Frontal cortex (tissue), 4 donors: ENCODE results near the gene NEK11. TPM values are rescaled to one million over a fixed set of nuclear protein-coding genes. Genes with fewer than 3 reads are reported as not detected.

Source experiments
- DNase-seq, 2 donors: peaks; one replicate each; pipeline ENCODE4 v3.0.0; 2012; ENCODE audit warnings: low spot score in 2 of 2
- FAIRE-seq: peaks from 2 replicates; lab custom pipeline; 2012; peaks lifted over from hg19 to GRCh38; lab: Jason Lieb, UNC
- total RNA-seq: library from RNA; depleted of rRNA; stranded (reverse); fragments of >200 nt; gene quantifications from one replicate; pipeline ENCODE4 v1.2.3, GENCODE V29; 2014
- donor health status: control.
- donor health status: control.
- donor health status: control.

Gene NEK11
- total RNA-seq, 1 donor from 2014 or later: 28.1 TPM

DNA sequence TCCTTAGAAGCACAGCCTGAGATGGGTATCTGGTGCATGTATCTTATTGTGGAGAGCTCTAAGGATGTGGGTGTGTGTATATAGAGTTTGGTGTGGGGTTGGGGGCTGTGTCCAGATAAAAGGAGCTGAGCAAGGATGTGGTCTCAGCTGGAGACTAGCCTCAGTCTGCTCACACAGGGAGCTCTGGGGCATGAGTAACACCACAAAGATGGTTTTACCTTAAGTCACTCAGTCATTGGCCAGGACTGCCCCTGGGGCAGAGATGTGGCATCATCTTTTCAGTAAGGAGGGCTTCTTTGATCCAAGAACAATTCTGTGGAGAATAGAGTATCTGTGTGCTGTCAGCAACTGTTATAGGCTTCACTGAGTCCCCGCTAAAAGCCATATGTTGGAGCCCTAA is 191.5 kb downstream of the NEK11 start:
- DNase-seq (no peak), FAIRE-seq (no peak)

GRCh38 chr3:131221731-131222130 is 195.1 kb downstream of the NEK11 start:
- FAIRE-seq: no peak
- no peak for DNase-seq

GRCh38 chr3:131222599-131222998 is 195.9 kb downstream of the NEK11 start:
- DNase-seq (no peak), FAIRE-seq (no peak)

DNA sequence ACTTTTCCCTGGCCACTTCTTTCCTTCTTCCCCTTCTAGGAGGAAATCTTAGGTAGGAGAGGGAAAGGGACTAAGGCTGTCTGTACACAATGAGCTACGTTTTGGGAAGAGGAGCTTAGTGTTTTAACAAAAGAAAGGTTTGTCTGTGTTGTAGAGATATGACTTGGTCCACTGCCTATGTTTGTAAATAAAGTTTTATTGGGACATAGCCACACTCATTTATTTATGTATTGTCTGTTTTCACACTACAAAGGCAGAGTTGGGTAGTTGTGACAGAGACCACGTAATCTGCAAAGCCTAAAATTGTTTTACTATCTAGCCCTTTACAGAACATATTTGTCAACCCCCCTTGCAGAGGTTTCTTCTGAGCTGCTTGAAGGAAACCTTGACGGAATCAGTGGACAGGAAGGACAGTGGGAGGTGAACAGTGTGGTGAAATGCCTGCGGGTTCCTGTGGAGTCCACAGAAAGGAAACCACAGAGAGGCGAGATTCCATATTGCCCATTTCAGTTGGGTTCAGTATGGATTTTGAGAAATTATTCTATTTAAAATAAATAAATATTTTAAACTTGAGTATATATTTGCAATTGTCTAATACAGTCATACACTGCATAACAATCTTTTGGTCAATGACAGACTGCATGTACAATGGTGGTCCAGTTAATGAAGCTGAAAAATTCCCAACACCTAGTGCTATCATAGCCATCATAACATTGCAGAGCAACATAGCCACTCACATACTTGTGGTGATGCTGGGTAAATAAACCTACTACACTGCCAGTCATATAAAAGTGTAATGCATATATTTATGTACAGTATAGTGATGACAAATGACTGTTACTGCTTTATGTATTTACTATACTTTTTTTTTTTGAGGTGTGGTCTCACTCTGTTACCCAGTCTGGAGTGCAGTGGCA is 197.0 kb downstream of the NEK11 start:
- FAIRE-seq (no peak), DNase-seq (no peak)

GRCh38 chr3:131224886-131225550 is 198.3 kb downstream of the NEK11 start:
- no peak for DNase-seq
- no peak for FAIRE-seq

GRCh38 chr3:131228522-131228921 is 201.8 kb downstream of the NEK11 start:
- FAIRE-seq: no peak
- DNase-seq: no peak

DNA sequence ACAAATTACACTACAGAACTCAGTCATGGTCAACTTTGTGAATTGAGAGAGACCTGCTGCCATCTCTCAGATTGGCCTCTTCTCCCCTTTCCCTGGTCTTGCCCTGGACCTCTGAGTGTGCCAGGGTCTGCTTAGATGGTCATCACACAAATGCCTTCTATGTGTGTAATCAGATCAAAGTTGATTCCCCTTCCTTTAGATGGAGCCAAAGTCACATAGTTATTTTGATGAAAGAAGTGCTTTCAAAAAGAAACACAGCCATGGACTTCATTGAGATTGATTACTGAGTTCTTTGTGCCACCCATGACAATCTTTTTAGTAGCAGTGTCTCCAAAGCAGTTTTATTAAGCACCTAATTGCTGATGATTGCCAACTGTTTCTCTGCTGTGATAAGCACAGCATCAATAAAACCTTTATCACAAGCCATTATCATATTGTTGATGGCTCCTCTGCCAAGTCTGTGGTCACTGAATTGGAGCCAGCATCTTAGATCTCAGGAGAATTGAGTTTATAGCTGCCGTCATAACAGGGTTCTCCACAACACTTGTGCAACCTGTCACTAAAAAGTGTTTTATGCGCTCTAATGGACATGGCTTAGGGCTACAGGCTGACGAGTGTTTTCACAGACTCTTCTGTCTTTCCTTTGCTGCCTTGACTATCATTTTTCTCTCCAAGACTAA is 205.2 kb downstream of the NEK11 start:
- FAIRE-seq (no peak), DNase-seq (no peak)

DNA sequence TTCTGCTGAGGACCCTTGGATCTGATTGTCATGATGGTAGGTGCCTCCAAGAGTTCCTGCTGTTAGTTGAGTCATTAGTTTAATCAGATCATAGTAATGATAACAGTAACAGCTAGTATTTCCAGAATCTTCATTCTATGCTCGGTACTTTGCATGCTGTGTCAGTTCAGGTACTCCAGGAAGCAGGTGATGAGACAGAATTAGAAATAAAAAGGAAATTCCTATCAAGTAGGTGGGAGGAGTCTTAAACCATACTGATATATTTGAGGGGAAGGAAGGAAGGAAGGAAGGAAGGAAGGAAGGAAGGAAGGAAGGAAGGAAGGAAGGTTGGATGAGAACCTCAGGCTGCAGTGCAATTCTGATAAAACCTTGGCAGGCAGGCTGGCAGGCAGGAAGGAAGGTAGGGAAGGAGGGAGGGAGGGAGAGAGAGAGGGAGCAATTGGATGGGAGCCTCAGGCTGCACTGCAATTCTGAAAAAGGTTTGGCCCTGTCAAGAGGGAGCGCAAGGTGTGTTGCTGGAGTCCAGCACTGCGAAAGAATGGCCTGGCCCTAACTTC is 206.1 kb downstream of the NEK11 start:
- DNase-seq (no peak), FAIRE-seq (no peak)

- DNase-seq (no peak), FAIRE-seq (no peak)
Observed at GRCh38 chr3:131233900-131234668, 207.4 kb downstream of the NEK11 start.

DNA sequence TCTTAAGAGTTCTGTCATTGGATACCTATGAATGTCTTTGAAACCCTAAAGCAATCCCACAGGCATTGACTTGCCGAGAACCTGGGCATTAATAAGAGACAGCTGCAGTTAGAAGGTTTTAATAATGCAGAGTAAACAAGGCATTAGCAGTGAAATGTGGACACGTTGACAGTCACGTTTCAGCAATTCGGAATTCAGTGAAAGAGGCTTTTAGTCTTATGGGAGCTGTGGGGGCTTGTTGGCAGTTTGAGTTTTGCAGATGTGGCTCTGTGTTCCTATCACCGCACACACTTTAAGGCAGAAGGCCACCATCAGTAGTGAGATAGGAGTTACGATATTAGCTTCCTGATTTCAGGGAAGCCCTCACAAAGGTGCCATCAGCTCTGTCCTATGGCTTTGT is 209.7 kb downstream of the NEK11 start:
- FAIRE-seq (no peak), DNase-seq (no peak)

DNA sequence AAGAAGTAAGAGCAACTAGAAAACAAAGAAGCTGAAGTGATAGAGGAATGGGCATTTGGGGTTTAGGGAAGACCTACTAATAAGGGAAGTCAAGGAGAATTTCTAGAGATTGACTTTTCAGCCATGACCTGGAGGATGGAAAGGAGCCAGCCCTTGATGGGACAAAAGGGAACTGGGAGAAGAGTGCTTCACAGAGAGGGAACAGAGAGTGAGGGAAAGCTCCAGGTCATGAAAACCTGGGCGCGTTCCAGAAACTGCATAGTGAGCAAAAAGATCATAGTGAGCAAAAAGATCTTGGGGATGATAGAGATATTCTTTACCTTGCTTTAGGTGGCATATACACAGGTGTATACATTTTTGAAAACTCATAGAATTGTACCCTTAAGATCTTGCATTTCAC is 211.8 kb downstream of the NEK11 start:
- DNase-seq: no peak
- no peak for FAIRE-seq

GRCh38 chr3:131239267-131239666 is 212.6 kb downstream of the NEK11 start:
- FAIRE-seq (no peak), DNase-seq (no peak)

DNA sequence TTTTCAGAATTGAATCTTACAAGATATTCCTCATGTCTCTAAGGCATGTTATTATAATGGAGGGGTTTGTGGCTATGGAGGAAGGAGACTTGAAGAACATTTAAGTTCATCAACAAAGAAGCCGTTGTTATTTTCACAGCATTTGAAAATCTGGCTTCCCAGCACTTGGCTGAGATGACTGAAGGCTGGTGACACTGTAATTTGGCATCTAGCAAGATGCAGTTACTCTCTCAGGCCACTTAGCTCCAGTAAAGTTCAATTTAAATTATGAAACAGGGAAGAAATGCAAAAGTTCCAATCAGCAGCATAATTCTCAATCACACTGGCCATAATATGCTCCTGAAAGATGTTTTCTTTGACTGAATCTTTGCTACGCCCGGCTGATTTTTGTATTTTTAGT is 215.5 kb downstream of the NEK11 start:
- DNase-seq: no peak
- FAIRE-seq: no peak

GRCh38 chr3:131250466-131250865 is 223.8 kb downstream of the NEK11 start:
- FAIRE-seq: no peak
- DNase-seq: no peak

DNA sequence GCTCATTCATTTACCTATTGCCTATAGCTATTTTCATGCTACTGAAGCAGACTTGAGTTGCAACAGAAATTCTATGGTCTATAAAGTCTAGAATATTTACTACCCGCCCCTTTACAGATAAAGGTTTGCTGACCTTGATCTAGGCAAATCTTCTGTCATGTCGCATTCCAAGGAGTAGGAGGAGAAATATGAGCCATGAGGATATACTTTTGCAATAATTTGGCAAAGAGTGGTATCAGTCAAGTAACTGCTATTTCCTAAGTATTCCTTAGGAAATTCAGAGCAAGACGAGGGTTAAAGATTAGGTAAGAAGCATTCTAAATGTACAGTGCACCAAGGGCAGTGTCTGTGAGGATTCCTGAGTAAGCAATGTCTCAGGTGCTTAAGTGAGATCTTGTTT is 233.8 kb downstream of the NEK11 start:
- FAIRE-seq: no peak
- no peak for DNase-seq

- no peak for DNase-seq
- no peak for FAIRE-seq
Observed at GRCh38 chr3:131261104-131261503, 234.4 kb downstream of the NEK11 start.

GRCh38 chr3:131275556-131275955 is 248.9 kb downstream of the NEK11 start:
- DNase-seq (no peak), FAIRE-seq (no peak)

DNA sequence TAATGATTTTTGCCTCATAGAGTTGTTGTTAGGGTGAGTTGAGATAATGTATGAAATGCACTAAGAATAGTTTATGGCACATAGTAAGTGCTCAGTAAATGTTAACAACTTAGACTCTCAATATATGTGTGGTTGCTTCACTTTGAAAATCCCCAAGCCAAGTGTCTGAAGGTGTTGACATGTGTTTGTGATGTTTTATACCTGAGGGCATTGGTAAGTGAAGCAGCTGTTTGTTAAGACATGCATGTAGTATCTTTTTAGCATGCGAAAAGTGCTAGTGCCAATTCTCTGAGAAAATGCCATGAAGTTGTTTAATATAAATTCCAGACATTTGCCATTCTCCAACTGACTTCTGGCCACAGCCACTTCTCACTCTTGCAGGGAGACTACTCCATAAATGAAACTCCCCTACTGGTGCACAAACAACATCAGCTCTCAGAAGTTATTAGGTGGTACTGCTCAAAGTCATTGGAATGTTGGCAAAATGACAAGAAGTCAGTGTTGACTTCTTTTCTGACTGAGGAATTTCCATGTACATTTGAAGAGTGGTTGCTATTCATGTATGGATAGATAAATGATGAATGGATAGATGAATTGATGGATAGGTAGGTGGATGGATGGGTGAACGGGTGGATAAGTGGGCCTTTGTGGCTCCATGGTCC is 251.3 kb downstream of the NEK11 start:
- DNase-seq (no peak), FAIRE-seq (no peak)

GRCh38 chr3:131279577-131279976 is 252.9 kb downstream of the NEK11 start:
- FAIRE-seq: no peak

More at GRCh38 chr3:131279577-131279976, 252.9 kb downstream of the NEK11 start:
- DNase-seq: no peak
